B cell (primary cell): ENCODE measurements around the gene JMJD4.

Source experiments
- EZH2 ChIP-seq: IDR thresholded peaks from 2 replicates; pipeline ENCODE4 v1.6.1; 2012; ENCODE audit warnings: borderline replicate concordance, low read depth, mild to moderate bottlenecking, moderate library complexity, low read length; ENCODE audit not compliant: insufficient read depth, poor library complexity, severe bottlenecking
- TF ChIP-seq, protein P1 (sequence below): fragments of 200-600 bp; IDR thresholded peaks from one replicate; pipeline ENCODE4 v1.8.0; 2022; ENCODE audit warnings: antibody characterized with exemption, mild to moderate bottlenecking

DNA sequence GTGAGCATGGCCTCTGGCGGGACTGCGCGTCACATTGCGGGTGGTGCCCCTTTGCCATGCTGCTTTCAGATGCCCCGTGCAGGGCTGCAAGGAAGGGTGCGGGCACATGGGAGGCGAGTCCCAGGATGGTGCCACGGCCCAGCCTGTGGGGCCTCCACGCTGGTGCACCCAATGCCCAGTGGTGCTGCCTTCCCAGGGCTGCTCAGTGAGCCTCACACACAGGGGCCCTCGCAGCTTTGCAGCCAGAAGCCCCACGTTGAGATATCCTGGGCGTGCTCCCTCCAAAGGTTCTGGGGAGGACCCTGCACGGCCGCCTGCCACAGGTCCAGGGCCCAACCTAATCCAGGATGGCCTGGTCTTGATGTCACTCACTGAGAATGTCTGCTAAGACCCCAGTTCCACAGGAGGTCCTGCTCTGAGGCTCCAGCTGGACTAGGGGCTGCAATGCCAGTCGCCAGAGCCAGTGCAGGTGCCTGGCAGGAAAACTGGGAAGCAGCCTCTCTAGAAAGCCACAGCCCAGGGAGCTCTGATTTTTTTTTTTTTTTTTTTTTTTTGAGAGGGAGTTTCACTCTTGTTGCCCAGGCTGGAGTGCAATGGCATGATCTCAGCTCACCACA, 46.3 kb upstream of the JMJD4 start:
- TF ChIP-seq, protein P1, sequence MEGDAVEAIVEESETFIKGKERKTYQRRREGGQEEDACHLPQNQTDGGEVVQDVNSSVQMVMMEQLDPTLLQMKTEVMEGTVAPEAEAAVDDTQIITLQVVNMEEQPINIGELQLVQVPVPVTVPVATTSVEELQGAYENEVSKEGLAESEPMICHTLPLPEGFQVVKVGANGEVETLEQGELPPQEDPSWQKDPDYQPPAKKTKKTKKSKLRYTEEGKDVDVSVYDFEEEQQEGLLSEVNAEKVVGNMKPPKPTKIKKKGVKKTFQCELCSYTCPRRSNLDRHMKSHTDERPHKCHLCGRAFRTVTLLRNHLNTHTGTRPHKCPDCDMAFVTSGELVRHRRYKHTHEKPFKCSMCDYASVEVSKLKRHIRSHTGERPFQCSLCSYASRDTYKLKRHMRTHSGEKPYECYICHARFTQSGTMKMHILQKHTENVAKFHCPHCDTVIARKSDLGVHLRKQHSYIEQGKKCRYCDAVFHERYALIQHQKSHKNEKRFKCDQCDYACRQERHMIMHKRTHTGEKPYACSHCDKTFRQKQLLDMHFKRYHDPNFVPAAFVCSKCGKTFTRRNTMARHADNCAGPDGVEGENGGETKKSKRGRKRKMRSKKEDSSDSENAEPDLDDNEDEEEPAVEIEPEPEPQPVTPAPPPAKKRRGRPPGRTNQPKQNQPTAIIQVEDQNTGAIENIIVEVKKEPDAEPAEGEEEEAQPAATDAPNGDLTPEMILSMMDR = no peak
- TF ChIP-seq EZH2 = no peak
